ENCODE measurements around the gene CCIN.

CCIN gene

DNA sequence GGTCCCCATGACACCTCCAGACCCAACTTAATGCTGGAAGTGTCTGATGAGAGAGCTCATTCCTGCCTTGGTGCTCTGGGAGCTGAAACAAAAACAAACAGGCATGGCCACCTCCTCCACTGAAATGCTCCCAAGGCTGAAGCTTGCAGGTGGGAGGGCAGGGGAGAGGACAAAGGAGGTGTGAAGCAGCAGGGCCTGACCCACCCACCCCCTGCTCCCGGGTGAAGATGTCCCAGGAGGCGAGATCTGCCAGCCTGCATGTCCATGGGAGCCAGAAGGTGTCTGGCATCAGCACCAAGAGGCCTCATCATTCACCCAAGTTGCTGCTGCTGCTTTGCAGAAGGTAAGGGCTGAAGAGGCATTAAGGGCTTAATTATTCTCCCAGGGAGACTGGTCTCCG lies 4.2 kb upstream of the CCIN start:
- in situ Hi-C loops (cut with MboI; ENCODE audit: low sequenced_read_pairs, unreplicated experiment), result loop anchor here (5.0 kb wide), 1 partner anchor 63 kb away; no protein-coding TSS in a partner anchor
- TF ChIP-seq, protein P1, sequence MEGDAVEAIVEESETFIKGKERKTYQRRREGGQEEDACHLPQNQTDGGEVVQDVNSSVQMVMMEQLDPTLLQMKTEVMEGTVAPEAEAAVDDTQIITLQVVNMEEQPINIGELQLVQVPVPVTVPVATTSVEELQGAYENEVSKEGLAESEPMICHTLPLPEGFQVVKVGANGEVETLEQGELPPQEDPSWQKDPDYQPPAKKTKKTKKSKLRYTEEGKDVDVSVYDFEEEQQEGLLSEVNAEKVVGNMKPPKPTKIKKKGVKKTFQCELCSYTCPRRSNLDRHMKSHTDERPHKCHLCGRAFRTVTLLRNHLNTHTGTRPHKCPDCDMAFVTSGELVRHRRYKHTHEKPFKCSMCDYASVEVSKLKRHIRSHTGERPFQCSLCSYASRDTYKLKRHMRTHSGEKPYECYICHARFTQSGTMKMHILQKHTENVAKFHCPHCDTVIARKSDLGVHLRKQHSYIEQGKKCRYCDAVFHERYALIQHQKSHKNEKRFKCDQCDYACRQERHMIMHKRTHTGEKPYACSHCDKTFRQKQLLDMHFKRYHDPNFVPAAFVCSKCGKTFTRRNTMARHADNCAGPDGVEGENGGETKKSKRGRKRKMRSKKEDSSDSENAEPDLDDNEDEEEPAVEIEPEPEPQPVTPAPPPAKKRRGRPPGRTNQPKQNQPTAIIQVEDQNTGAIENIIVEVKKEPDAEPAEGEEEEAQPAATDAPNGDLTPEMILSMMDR (IDR thresholded peaks at IDR 0.05; ENCODE audit: borderline replicate concordance, control extremely low read depth, extremely low read depth, insufficient read depth, missing control alignments), result no peak
- no peak for DNase-seq (ENCODE audit: low spot score)

DNA sequence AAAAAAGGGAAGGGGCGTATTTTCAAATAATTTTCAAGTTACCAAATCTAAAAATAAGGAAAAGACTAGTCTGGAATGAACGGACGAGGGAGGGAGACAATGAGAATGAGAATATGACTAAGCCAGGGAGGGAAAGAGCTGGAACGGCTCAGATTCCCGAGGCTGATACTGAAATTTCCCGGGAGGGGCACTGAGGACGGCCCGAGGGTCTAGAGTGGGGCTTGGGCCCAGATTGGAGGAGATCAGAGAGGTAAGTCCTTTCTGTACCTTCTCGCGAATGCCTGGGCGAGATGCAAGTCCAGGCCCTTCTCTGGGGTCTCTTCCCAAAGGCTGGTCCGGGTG lies 3.4 kb upstream of the CCIN start:
- DNase-seq (ENCODE audit: low spot score), result no peak
- in situ Hi-C loops (cut with MboI; ENCODE audit: low sequenced_read_pairs, unreplicated experiment), result loop anchor here (5.0 kb wide), 1 partner anchor 63 kb away; no protein-coding TSS in a partner anchor
- TF ChIP-seq, protein P1 (IDR thresholded peaks at IDR 0.05; ENCODE audit: borderline replicate concordance, control extremely low read depth, extremely low read depth, insufficient read depth, missing control alignments), result no peak

DNA sequence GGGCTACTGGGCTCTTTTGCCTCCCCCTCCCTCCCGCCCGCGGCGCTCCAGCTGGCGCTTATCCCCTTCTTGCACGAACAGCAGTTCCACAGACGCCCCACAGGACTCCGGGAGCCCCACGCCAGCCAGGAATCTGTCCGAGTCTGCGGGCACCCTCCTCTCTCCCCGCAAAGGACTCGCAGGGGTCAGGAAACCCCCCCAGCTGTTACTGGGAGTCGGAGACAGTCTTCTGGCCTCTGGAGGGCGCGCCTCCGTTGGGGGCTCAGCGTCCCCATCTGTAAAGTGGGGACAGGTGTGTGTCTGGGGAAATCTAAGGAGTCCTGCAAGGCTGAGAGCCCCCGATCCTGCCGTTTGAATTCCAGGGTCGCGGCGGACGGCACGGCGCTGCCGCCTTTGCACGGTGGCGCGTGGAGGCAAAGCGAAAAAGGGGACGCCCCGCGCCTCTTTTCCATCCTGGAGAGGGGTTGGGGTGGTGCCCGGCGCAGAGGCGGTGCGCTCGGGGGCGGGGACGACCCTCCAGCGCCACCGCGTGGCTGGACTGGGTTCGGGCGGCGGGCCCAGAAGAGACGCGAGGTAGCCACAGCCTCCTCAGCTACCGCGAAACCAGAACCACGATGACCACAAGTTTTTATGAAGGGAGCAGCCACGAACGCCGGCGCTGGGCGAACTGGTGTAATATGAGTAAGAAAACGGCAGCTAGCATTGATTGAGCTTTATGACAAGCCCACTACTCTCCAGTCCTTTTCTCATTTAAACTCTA lies 2.8 kb upstream of the CCIN start:
- TF ChIP-seq, protein P1 (IDR thresholded peaks at IDR 0.05; ENCODE audit: borderline replicate concordance, control extremely low read depth, extremely low read depth, insufficient read depth, missing control alignments), result peak; percentile 99
- DNase-seq (ENCODE audit: low spot score), result peak; percentile 96

DNA sequence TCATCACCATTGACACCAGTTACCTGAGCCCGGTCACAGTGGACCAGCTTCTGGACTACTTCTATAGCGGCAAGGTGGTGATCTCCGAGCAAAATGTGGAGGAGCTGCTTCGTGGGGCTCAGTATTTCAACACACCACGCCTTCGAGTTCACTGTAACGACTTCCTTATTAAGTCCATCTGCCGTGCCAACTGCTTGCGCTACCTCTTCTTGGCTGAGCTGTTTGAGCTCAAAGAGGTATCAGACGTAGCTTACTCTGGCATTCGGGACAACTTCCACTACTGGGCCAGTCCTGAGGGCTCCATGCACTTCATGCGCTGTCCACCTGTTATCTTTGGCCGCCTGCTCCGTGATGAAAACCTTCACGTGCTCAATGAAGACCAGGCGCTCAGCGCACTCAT lies 520 bp downstream of the CCIN start:
- in situ Hi-C loops (cut with MboI; ENCODE audit: low sequenced_read_pairs, unreplicated experiment), result loop anchor here (5.0 kb wide), 1 partner anchor 67 kb away; no protein-coding TSS in a partner anchor
- TF ChIP-seq, protein P1 (IDR thresholded peaks at IDR 0.05; ENCODE audit: borderline replicate concordance, control extremely low read depth, extremely low read depth, insufficient read depth, missing control alignments), result no peak
- no peak for DNase-seq (ENCODE audit: low spot score)

More for the DNA sequence above, 2.8 kb upstream of the CCIN start:
- in situ Hi-C loops (cut with MboI; ENCODE audit: low sequenced_read_pairs, unreplicated experiment), result loop anchor here (5.0 kb wide), 1 partner anchor 64 kb away; no protein-coding TSS in a partner anchor

DNA sequence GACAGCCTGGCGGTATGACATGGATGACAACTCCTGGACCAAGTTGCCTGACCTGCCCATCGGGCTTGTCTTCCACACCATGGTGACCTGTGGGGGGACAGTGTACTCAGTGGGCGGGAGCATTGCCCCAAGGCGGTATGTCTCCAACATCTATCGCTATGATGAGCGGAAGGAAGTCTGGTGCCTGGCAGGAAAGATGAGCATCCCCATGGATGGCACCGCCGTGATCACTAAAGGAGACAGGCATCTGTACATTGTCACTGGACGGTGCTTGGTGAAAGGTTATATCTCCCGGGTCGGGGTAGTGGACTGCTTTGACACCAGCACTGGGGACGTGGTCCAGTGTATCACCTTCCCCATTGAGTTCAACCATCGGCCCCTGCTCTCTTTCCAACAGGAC lies 1.3 kb downstream of the CCIN start:
- TF ChIP-seq, protein P1 (IDR thresholded peaks at IDR 0.05; ENCODE audit: borderline replicate concordance, control extremely low read depth, extremely low read depth, insufficient read depth, missing control alignments), result no peak
- DNase-seq (ENCODE audit: low spot score), result no peak
- in situ Hi-C loops (cut with MboI; ENCODE audit: low sequenced_read_pairs, unreplicated experiment), result no loop called here

DNA sequence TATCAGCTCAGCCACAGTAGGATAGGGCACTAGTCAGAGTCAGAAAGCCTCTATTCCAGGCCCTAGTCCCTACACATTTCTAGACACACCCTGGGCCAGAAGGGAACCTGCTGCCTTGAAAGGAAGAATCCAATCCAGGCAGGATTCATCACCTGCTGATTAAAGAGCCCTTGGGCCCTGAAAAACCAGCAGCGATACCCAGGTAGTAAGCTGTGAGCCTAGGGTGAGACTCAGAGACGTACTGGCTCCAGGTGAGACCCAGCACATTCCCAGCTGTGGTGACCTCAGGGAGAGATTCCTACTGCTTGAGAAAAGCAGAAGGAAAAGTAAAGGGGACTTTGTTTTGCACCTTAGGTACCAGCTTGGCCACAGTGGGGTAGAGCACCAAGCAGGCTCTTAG lies 4.7 kb downstream of the CCIN start:
- TF ChIP-seq, protein P1 (IDR thresholded peaks at IDR 0.05; ENCODE audit: borderline replicate concordance, control extremely low read depth, extremely low read depth, insufficient read depth, missing control alignments), result no peak
- in situ Hi-C loops (cut with MboI; ENCODE audit: low sequenced_read_pairs, unreplicated experiment), result no loop called here
- DNase-seq (ENCODE audit: low spot score), result no peak
